Cerebellar cortex (tissue), 1 donor: ENCODE data around the gene VIPR1.
"Not testable (repeated sequence)": the region's sequence is repeated elsewhere in the genome, so short reads cannot be mapped to it uniquely, and the experiment has no call there.

Experiments used
- DNase-seq: peaks from one replicate; pipeline ENCODE4 v3.0.0-alpha.2; 2015; ENCODE audit warnings: low spot score

VIPR1 gene

GRCh38 chr3:42533161-42533897, 30.9 kb downstream of the VIPR1 start:
- DNase-seq = no peak

GRCh38 chr3:42535981-42536784, 33.7 kb downstream of the VIPR1 start:
- no peak for DNase-seq

GRCh38 chr3:42537350-42537749, 34.9 kb downstream of the VIPR1 start:
- no peak for DNase-seq

GRCh38 chr3:42539871-42540714, 37.6 kb downstream of the VIPR1 start:
- DNase-seq = peak; percentile 40

GRCh38 chr3:42541079-42541478, 38.6 kb downstream of the VIPR1 start:
- DNase-seq = no peak

- peak; percentile 38 for DNase-seq
Measured at GRCh38 chr3:42544492-42545283, 42.2 kb downstream of the VIPR1 start.

GRCh38 chr3:42545284-42545900, 42.9 kb downstream of the VIPR1 start:
- no peak for DNase-seq

GRCh38 chr3:42546691-42547213, 44.3 kb downstream of the VIPR1 start:
- DNase-seq = no peak

GRCh38 chr3:42547401-42547945, 45.0 kb downstream of the VIPR1 start:
- peak; percentile 81 for DNase-seq

GRCh38 chr3:42549131-42549530, 46.7 kb downstream of the VIPR1 start:
- no peak for DNase-seq

- no peak for DNase-seq
Measured at GRCh38 chr3:42550250-42550649, 47.8 kb downstream of the VIPR1 start.

- DNase-seq = peak; percentile 39
Measured at GRCh38 chr3:42552830-42553229, 50.4 kb downstream of the VIPR1 start.

- DNase-seq = peak; percentile 98
Measured at GRCh38 chr3:42556089-42556632, 53.7 kb downstream of the VIPR1 start.

GRCh38 chr3:42556817-42557216, 54.4 kb downstream of the VIPR1 start:
- DNase-seq = not testable (repeated sequence)

GRCh38 chr3:42557854-42558253, 55.4 kb downstream of the VIPR1 start:
- peak; percentile 91 for DNase-seq

- no peak for DNase-seq
Measured at GRCh38 chr3:42562047-42562907, 59.8 kb downstream of the VIPR1 start.

GRCh38 chr3:42569593-42570142, 67.2 kb downstream of the VIPR1 start:
- DNase-seq = peak; percentile 86

GRCh38 chr3:42572278-42572677, 69.8 kb downstream of the VIPR1 start:
- peak; percentile 44 for DNase-seq
